GM18511 (cell line): Measurements from ENCODE around the gene OIT3.
"Not testable (repeated sequence)": the region's sequence is repeated elsewhere in the genome, so short reads cannot be mapped to it uniquely, and the experiment has no call there.

ENCODE experiments used
- ATAC-seq: cut with Tn5 transposase; IDR thresholded peaks from one replicate; pipeline ENCODE4 v1.9.1; 2021; ENCODE audit warnings: mild to moderate bottlenecking, moderate library complexity; ENCODE audit not compliant: unreplicated experiment

OIT3 gene

DNA sequence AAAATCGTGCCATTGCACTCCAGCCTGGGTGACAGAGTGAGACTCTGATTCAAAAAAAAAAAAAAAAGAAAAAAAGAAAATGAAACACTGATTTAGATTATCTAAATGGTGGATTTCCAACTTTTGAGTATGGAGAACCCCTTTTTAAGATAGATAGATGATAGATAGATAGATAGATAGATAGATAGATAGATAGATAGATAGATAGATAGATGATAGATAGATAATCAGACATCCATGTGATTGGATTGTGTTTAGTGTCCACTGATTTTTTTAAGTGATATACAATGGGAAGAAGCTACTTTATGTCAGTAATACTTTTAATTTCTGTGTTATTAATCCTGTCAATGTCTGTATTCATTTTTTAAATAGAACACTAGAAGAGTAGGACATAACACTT, 6.0 kb downstream of the OIT3 start:
- no peak for ATAC-seq

DNA sequence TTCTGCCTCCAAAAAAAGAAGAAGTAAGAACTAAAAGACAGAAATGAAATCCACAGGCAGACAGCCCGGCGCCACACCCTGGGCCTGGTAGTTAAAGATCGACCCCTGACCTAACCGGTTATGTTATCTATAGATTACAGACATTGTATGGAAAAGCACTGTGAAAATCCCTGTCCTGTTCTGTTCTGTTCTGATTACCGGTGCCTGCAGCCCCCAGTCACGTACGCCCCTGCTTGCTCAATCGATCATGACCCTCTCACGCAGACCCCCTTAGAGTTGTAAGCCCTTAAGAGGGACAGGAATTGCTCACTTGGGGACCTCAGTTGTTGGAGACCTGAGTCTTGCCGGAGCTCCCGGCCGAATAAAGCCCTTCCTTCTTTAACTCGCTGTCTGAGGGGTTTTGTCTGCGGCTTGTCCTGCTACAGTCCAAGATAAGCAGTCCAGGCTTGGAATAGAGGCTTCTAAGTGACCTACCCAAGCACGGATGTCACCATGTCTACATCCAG, 10.5 kb downstream of the OIT3 start:
- not testable (repeated sequence) for ATAC-seq

DNA sequence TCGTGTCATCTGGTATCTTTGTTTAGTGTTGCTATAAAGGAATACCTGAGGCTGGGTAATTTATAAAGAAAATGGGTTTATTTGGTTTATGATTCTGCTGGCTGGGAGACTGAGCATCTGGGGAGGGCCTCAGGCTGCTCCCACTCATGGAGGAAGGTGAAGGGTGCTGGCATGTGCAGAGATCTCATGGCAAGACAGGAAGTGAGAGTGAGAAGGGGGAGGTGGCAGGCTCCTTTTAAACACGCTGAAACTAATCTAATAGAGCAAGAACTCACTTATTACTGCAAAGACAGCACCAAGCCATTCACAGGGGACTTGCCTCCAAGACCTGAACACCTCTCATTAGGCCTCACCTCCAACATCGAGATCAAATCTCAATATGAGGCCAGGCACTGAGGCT, 11.3 kb downstream of the OIT3 start:
- no peak for ATAC-seq

- no peak for ATAC-seq
These were observed 12.9 kb downstream of the OIT3 start for GRCh38 chr10:72906446-72906845.

DNA sequence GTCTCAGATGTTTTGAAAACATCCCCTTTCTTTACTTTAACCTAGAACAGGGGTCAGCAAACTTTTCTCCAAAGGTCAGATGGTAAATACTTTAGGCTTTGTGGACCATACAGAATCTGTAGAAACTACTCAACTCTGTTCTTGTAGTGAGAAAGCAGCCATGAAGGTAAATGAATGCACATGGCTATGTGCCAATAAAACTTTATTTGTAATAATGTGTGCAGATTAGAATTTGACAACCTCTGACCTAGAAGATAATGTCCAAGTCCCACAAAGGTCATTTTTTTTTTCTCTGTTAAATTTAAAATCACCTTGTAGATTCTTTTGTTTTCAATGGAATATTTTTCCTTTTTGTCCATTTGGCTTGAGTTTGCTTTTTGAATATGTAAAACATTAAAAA, 17.2 kb downstream of the OIT3 start:
- no peak for ATAC-seq

DNA sequence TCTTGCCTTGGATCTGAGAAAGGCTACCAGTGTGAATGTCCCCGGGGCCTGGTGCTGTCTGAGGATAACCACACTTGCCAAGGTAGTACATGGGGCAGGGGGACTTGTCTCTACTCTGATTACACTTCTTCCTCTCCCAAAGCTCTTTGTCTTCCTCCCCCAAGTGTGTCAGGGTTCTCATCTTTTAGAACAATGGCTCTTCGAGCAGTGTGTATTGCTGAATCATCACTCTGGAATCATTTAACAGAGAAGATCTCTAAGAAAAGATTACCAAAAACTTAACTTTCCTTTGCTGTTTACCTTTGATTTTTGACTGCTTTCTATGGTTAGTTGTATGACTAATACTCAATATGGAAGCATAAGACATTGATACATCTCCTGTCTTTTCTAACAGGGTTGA, 18.2 kb downstream of the OIT3 start:
- ATAC-seq, result no peak

DNA sequence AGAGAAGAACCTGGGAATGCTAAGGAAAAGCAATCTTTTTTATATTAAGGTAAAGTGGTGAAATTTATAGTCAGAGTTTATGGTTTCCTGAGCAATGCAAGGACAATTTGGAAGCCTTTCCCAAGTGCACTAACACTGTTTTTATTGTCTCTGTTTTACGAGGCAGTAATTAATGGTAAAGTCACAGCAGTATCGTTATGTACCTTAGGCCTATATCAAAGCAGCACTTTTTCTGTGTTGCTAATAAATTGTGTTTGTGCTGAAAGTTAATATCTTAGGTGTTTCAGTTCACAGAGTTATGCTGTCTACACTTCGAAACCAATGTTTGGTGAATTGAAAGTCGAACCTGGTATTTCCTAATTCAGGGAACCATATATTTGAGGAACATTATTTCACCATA, 19.2 kb downstream of the OIT3 start:
- ATAC-seq, result no peak

DNA sequence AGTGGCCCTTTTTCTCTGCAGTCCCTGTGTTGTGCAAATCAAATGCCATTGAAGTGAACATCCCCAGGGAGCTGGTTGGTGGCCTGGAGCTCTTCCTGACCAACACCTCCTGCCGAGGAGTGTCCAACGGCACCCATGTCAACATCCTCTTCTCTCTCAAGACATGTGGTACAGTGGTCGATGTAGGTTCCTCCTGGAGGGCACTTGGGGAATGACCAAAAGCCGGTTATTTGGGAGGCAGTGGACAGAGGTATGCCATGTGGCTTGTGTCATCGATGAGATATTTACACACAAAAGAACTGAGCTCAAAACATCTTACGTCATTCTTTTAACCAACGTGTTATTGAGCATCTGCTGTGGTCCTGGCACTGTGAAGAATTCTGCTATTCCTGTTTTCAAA, 19.7 kb downstream of the OIT3 start:
- ATAC-seq, result no peak

DNA sequence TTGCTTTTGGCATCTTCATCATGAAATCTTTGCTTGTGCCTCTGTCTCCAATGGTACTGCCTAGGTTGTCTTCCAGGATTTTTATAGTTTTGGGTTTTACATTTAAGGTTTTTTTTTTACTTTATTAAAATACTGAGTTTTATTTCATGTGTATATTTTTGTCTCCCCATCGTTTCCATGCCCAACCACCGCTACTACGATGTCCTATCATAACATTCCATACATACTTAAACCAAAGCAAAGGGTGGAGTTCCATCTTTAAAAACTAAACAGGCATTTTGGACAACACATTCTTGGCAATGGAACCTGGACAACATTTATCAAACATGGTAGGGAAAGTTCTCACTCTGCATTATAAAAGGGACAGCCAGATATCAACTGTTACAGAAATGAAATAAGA, 23.7 kb downstream of the OIT3 start:
- not testable (repeated sequence) for ATAC-seq

GRCh38 chr10:72917803-72918332, 24.3 kb downstream of the OIT3 start:
- not testable (repeated sequence) for ATAC-seq

GRCh38 chr10:72918352-72918751, 24.8 kb downstream of the OIT3 start:
- no peak for ATAC-seq

DNA sequence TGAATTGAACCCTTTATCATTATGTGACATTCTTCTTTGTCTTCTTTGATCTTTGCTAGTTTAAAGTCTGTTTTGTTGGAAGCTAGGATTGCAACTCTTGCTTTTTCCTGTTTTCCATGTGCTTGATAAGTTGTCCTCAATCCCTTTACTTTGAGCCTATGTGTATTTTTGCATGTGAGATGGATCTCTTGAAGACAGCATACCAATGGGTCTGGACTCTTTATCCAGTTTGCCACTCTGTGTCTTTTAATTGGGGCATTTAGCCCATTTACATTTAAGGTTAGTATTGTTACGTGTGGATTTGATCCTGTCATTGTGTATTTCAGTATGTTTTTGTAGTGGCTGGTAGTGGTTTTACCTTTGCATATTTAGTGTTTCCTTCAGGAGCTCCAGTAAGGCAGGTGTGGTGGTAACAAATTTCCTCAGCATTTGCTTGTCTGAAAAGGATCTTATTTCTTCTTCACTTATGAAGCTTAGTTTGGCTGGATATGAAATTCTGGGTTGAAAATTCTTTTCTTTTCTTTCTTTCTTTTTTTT, 27.7 kb downstream of the OIT3 start:
- ATAC-seq, result not testable (repeated sequence)

- no peak for ATAC-seq
These were observed 30.8 kb downstream of the OIT3 start for GRCh38 chr10:72924351-72924750.

- no peak for ATAC-seq
These were observed 32.5 kb downstream of the OIT3 start for GRCh38 chr10:72925951-72926465.

DNA sequence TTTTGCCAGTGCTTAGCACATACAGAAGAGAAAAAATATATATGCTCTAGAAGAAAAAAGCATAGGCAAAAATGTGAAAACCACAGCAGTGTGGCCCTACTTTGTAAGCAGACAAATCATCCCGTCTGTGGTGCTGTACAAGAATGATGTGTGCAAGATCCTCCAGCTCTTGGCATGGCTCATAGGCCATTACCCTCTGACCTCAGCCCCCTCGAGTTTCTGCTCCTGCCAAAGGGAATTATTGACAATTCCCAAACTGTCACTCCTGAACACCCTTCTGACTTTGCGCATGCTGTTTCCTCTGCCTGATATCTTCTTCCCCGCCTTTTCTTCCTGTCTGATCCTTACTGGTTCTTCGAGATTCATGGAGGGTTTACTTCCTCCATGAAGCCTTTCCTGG, 33.9 kb downstream of the OIT3 start:
- ATAC-seq, result no peak

DNA sequence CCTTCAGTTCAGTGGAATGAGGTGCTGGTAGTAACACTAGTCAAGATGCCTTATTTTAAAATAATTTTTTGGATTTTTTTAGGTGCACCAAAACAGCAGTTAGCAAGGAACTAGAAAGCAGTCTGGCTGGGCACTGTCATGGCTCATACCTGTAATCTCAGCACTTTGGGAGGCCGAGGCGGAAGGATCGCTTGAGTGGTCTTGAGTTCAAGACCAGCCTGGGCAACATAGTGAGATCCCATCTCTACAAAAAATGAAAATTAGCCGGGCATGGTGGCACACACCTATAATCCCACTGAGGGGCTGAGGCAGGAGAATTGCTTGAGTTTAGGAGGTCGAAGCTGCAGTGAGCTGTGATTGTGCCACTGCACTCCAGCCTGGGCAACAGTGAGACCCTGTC, 35.3 kb downstream of the OIT3 start:
- ATAC-seq, result no peak

DNA sequence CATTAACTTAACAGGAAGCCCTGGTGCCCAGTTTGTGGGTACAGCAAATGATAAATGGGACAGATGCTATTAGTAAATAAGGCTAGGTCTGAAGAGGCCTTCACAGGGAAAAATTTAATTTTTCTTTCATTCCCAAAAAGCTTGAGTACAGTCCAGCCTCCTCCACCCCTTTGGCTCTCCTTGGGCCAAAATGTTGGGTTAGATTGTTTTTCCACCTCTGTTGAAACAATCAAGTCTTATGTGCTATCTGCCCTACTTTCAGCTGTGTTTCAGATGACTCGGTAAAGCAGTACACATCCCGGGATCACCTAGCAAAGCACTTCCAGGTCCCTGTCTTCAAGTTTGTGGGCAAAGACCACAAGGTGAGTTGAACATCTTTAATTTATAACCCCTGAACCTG, 36.7 kb downstream of the OIT3 start:
- ATAC-seq, result no peak

GRCh38 chr10:72932259-72933015, 38.9 kb downstream of the OIT3 start:
- no peak for ATAC-seq

DNA sequence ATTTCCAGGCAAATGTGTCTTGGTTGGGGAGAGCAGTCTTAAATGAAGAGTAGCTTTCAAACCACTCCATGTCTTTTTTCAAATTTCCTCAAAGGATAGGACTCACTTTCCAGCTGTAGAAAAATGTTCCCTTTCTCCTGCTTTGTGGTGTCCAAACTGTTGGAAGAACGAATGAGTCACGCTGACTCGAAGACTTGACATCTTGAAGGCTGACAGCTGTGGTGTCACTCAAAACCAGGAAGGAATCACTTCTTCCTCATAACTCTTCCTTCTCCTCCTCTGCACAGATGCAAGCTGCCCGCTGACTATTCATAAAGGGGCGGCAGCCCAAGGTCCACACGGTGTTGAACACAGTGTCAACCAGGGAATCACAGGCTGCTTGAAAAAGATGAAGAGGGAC, 41.8 kb downstream of the OIT3 start:
- ATAC-seq, result no peak

- no peak for ATAC-seq
These were observed 50.1 kb downstream of the OIT3 start for GRCh38 chr10:72943498-72944234.

GRCh38 chr10:72946963-72947362, 53.4 kb downstream of the OIT3 start:
- no peak for ATAC-seq

GRCh38 chr10:72948762-72949161, 55.2 kb downstream of the OIT3 start:
- no peak for ATAC-seq
